MCF 10A (cell line): ENCODE data around the gene PLXNC1. TPM values are rescaled to one million over a fixed set of nuclear protein-coding genes. Genes with fewer than 3 reads are reported as not detected.

Experiments used
- BruUV-seq: library from RNA; stranded (reverse); fragments of 400-500 nt; replicated peaks from 2 replicates; lab custom pipeline; 2021; lab: Mats Ljungman, UMichigan
- CTCF ChIA-PET: fragments of 300-600 bp; sonication (Branson Sonifier 250); formaldehyde crosslinking; extraction: SDS; loops from one replicate; lab custom pipeline; 2021; ENCODE audit warnings: antibody characterized with exemption, inconsistent platforms; lab: Yijun Ruan, JAX
- POLR2A ChIA-PET: fragments of 300-600, 350-650 bp; sonication (Branson Sonifier 250); formaldehyde crosslinking; extraction: SDS; loops from one replicate; lab custom pipeline; 2020; ENCODE audit warnings: antibody characterized with exemption, inconsistent platforms; lab: Yijun Ruan, JAX
- DNase-seq: peaks from one replicate; pipeline ENCODE4 v3.0.0-alpha.2; 2018; ENCODE audit not compliant: unreplicated experiment
- H3K27ac Mint-ChIP-seq: one replicate; pipeline ENCODE4 v1.8.0; 2022; ENCODE audit warnings: mild to moderate bottlenecking, low read depth, mixed read lengths; ENCODE audit not compliant: unreplicated experiment
- H3K27me3 Mint-ChIP-seq: one replicate; pipeline ENCODE4 v1.8.0; 2022; ENCODE audit warnings: mixed read lengths; ENCODE audit not compliant: insufficient read depth, unreplicated experiment
- H3K36me3 Mint-ChIP-seq: one replicate; pipeline ENCODE4 v1.8.0; 2022; ENCODE audit warnings: mild to moderate bottlenecking, moderate library complexity, mixed read lengths; ENCODE audit not compliant: insufficient read depth, unreplicated experiment
- H3K4me1 Mint-ChIP-seq: one replicate; pipeline ENCODE4 v1.8.0; 2022; ENCODE audit warnings: mixed read lengths; ENCODE audit not compliant: insufficient read depth, unreplicated experiment
- H3K4me3 Mint-ChIP-seq: one replicate; pipeline ENCODE4 v1.8.0; 2022; ENCODE audit warnings: mild to moderate bottlenecking, moderate library complexity, mixed read lengths; ENCODE audit not compliant: unreplicated experiment
- H3K9me3 Mint-ChIP-seq: one replicate; pipeline ENCODE4 v1.8.0; 2022; ENCODE audit warnings: mixed read lengths; ENCODE audit not compliant: unreplicated experiment
- intact Hi-C: fragments of 100-400 bp; cut with micrococcal nuclease; formaldehyde crosslinking; loops from 2 replicates; pipeline ENCODE4 v1.14.1; 2022
- total RNA-seq: library from RNA; stranded (reverse); gene quantifications from 2 replicates; pipeline ENCODE4 v1.2.3, GENCODE V29; 2022
- TF ChIP-seq, protein P1 (sequence below): fragments of 200-600 bp; IDR thresholded peaks from one replicate; pipeline ENCODE4 v1.8.0; 2022; ENCODE audit warnings: antibody characterized with exemption, mild to moderate bottlenecking; ENCODE audit not compliant: unreplicated experiment

The PLXNC1 gene
- total RNA-seq, 1 experiment from 2014 or later: 2.4 TPM

DNA sequence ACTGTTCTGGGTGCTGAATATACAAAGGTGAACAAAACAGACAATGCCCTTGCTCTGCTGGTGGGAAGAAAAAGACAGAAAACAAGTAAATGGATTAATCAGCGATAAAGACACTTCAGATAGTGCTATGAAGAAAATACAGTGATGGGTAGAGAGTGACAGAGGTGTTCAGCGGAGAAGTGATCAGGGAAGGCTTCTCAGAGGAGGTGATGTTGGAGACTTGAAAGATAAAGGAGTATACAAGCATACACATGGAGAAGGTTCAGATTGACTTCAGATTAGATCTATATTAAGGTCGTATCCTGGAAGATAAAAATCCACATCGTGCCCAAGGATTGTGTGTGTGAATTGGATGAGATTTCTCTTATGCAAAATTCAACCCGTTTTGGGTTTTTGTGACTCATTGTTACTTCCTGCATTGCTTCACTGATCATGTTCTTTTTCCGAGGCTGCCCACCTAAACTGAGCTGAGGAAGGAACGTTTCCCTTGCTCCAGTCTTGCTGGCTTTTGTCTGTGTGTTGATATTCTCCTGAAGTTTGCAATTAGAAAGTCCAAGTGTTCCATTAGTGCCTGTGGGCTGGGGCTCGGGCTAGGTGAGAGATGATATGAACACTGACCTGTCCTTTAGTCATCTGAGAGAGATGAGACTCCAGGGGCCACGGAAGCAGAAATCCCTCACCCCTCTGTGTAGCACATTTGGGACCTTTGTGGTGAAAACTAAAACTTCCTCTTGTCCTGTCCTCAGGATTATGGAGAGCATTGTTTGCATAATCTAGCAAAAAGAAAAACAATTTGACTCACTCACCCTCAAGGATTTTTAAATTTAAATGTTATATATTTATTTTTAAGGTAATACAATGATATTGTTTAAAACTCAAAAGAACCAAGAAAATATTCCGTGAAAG lies 27.6 kb downstream of the PLXNC1 start:
- peaks cover 44% of the 10 kb centered on the region for H3K4me1 Mint-ChIP-seq
- intact Hi-C loops: no loop called here

DNA sequence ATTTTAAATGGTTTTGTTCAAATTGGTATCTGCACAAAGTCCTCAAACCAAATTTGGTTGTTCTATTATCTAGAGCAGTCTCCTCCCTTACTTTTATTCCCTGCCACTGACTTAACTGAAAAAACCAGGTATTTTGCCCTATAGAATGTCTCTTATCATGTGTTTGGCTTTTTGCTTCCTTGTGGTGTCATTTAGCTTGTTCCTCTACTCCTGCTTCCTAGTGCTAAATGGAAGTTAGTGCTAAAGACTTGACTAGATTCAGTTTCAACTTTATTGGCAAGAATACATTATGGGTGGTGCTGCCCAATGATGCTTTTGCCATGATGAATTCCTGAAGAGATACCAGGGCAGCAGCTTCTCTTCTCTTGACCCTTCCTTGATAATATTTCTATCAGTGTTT lies 29.7 kb downstream of the PLXNC1 start:
- no TSS peak for BruUV-seq
- CTCF ChIA-PET: interaction anchor here (0.8 kb wide), 1 partner anchor 16 kb away, joined by 5 read pairs; no protein-coding TSS in a partner anchor
- no peaks in the 10 kb centered on the region for H3K36me3 Mint-ChIP-seq
- H3K4me3 Mint-ChIP-seq: no peak overlapping the region
- POLR2A ChIA-PET: interaction anchor here (1.9 kb wide), 1 partner anchor 281 kb away, joined by 4 read pairs; no protein-coding TSS in a partner anchor
- no peak for DNase-seq
- H3K4me1 Mint-ChIP-seq: peaks cover 31% of the 10 kb centered on the region
- H3K27ac Mint-ChIP-seq: no peak overlapping the region
- no peaks in the 10 kb centered on the region for H3K27me3 Mint-ChIP-seq
- TF ChIP-seq, protein P1, sequence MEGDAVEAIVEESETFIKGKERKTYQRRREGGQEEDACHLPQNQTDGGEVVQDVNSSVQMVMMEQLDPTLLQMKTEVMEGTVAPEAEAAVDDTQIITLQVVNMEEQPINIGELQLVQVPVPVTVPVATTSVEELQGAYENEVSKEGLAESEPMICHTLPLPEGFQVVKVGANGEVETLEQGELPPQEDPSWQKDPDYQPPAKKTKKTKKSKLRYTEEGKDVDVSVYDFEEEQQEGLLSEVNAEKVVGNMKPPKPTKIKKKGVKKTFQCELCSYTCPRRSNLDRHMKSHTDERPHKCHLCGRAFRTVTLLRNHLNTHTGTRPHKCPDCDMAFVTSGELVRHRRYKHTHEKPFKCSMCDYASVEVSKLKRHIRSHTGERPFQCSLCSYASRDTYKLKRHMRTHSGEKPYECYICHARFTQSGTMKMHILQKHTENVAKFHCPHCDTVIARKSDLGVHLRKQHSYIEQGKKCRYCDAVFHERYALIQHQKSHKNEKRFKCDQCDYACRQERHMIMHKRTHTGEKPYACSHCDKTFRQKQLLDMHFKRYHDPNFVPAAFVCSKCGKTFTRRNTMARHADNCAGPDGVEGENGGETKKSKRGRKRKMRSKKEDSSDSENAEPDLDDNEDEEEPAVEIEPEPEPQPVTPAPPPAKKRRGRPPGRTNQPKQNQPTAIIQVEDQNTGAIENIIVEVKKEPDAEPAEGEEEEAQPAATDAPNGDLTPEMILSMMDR: no peak
- intact Hi-C loops: no loop called here
- peaks cover 24% of the 10 kb centered on the region for H3K9me3 Mint-ChIP-seq

More for the DNA sequence above, 27.6 kb downstream of the PLXNC1 start:
- DNase-seq: peak; percentile 50
- Mint-ChIP-seq H3K4me3 (no peak overlapping the region), H3K27me3 (no peaks in the 10 kb centered on the region), H3K27ac (peak overlapping the region; percentile 57), H3K9me3 (peaks cover 24% of the 10 kb centered on the region), H3K36me3 (no peaks in the 10 kb centered on the region)
- ChIA-PET POLR2A (interaction anchor here (0.6 kb wide), 1 partner anchor 104 kb away, joined by 3 read pairs; no protein-coding TSS in a partner anchor), CTCF (interaction anchor here (0.7 to 1.0 kb wide), 2 partner anchors 26 to 496 kb away, joined by 3 read pairs; no protein-coding TSS in a partner anchor)
- BruUV-seq: no TSS peak
- TF ChIP-seq, protein P1: no peak

- H3K9me3 Mint-ChIP-seq: peaks cover 24% of the 10 kb centered on the region
Measured at GRCh38 chr12:94178882-94179281, 30.5 kb downstream of the PLXNC1 start.

More at GRCh38 chr12:94178882-94179281, 30.5 kb downstream of the PLXNC1 start:
- H3K4me3 Mint-ChIP-seq: no peak overlapping the region
- ChIA-PET CTCF (interaction anchor here (0.6 to 1.4 kb wide), 2 partner anchors 13 to 355 kb away, joined by 3 to 5 read pairs; no protein-coding TSS in a partner anchor), POLR2A (interaction anchor here (0.6 kb wide), 1 partner anchor 29 kb away, joined by 4 read pairs; no protein-coding TSS in a partner anchor)
- TF ChIP-seq, protein P1: no peak
- no peak for DNase-seq
- H3K27me3 Mint-ChIP-seq: no peaks in the 10 kb centered on the region
- intact Hi-C loops: no loop called here
- no TSS peak for BruUV-seq
- H3K4me1 Mint-ChIP-seq: peaks cover 26% of the 10 kb centered on the region
- H3K27ac Mint-ChIP-seq: no peak overlapping the region
- no peaks in the 10 kb centered on the region for H3K36me3 Mint-ChIP-seq
